OCI-LY7 (cell line): ENCODE results near the gene SPOPL. TPM values are rescaled to one million over a fixed set of nuclear protein-coding genes. Genes with fewer than 3 reads are reported as not detected.
A peak's percentile ranks its signal among the peaks of the same experiment; 100 is the strongest.

Experiments used
- BruUV-seq: library from RNA; stranded (reverse); fragments of 400-500 nt; replicated peaks from 2 replicates; lab custom pipeline; 2021; lab: Mats Ljungman, UMichigan
- CTCF ChIA-PET: fragments of 300-600 bp; sonication (Branson Sonifier 250); formaldehyde crosslinking; loops from one replicate; lab custom pipeline; 2022; ENCODE audit warnings: antibody characterized with exemption; ENCODE audit not compliant: unreplicated experiment; lab: Charles Lee
- POLR2A ChIA-PET: fragments of 300-600 bp; sonication (Branson Sonifier 250); formaldehyde crosslinking; loops from one replicate; lab custom pipeline; 2022; ENCODE audit warnings: antibody characterized with exemption; lab: Charles Lee
- DNase-seq: peaks from one replicate; pipeline ENCODE4 v3.0.0-alpha.2; 2015; ENCODE audit warnings: low spot score
- H2AFZ ChIP-seq: fragments of 200-600 bp; sonication (generic), shearing (Covaris generic); 2 replicates; pipeline ENCODE4 v1.6.1; 2014; ENCODE audit warnings: mild to moderate bottlenecking, antibody characterized with exemption, low read length, moderate library complexity
- H3K27ac ChIP-seq: fragments of 200-600 bp; sonication (generic); 2 replicates; pipeline ENCODE4 v1.5.1; 2014; ENCODE audit warnings: mixed run types, low read depth, mild to moderate bottlenecking, moderate library complexity, low read length, inconsistent platforms; ENCODE audit not compliant: poor library complexity, severe bottlenecking
- H3K36me3 ChIP-seq: fragments of 200-600 bp; sonication (generic); 2 replicates; pipeline ENCODE4 v1.6.1; 2014; ENCODE audit warnings: mild to moderate bottlenecking, antibody characterized with exemption, low read length, moderate library complexity, mixed read lengths; ENCODE audit not compliant: insufficient read depth
- H3K4me1 ChIP-seq: fragments of 200-600 bp; sonication (generic); 2 replicates; pipeline ENCODE4 v1.5.1; 2014; ENCODE audit warnings: mild to moderate bottlenecking, low read length; ENCODE audit not compliant: insufficient read depth, poor library complexity, severe bottlenecking
- H3K4me2 ChIP-seq: fragments of 200-600 bp; sonication (generic); 2 replicates; pipeline ENCODE4 v1.6.1; 2014; ENCODE audit warnings: mild to moderate bottlenecking, low read length
- H3K4me3 ChIP-seq: fragments of 200-600 bp; sonication (generic); 2 replicates; pipeline ENCODE4 v1.5.1; 2014; ENCODE audit warnings: mild to moderate bottlenecking, low read depth, low read length; ENCODE audit not compliant: poor library complexity, severe bottlenecking
- H3K79me2 ChIP-seq: fragments of 200-600 bp; sonication (generic); 2 replicates; pipeline ENCODE4 v1.6.1; 2016; ENCODE audit warnings: low read depth, mild to moderate bottlenecking, low read length, moderate library complexity, mixed read lengths; ENCODE audit not compliant: insufficient read depth
- H3K9me2 ChIP-seq: fragments of 200-600 bp; sonication (generic); 2 replicates; pipeline ENCODE4 v1.6.1; 2016; ENCODE audit warnings: mild to moderate bottlenecking, low read length, mixed read lengths; ENCODE audit not compliant: insufficient read depth
- H3K9me3 ChIP-seq: fragments of 200-600 bp; sonication (generic); 2 replicates; pipeline ENCODE4 v1.6.1; 2014; ENCODE audit warnings: mild to moderate bottlenecking, mixed run types, low read length, mixed read lengths
- H4K20me1 ChIP-seq: fragments of 200-600 bp; sonication (generic); 2 replicates; pipeline ENCODE4 v1.6.1; 2014; ENCODE audit warnings: mild to moderate bottlenecking, antibody characterized with exemption, low read length, moderate library complexity, mixed read lengths; ENCODE audit not compliant: insufficient read depth
- CTCF ChIP-seq: fragments of 200-600 bp; sonication (generic); conservative IDR thresholded peaks from 2 replicates; pipeline ENCODE4 v1.5.1; 2014; ENCODE audit warnings: mild to moderate bottlenecking, antibody characterized with exemption, low read length, moderate library complexity, mixed read lengths
- EZH2phosphoT487 ChIP-seq: fragments of 200-600 bp; sonication (generic); IDR thresholded peaks from 2 replicates; pipeline ENCODE4 v1.6.1; 2018; ENCODE audit warnings: low read depth, borderline replicate concordance, mild to moderate bottlenecking, mixed run types, antibody characterized with exemption, low read length, moderate library complexity, mixed read lengths
- intact Hi-C: fragments of 100-400 bp; cut with micrococcal nuclease; formaldehyde crosslinking; loops from one replicate; pipeline ENCODE4 v1.10.0; 2022; ENCODE audit not compliant: unreplicated experiment
- total RNA-seq, 2 experiments: library from RNA; depleted of rRNA in 1 of 2; stranded (reverse); fragments of >200 nt in 1 of 2; shearing (Covaris generic) in 1 of 2; gene quantifications; 2 replicates each; pipeline ENCODE4 v1.2.3, GENCODE V29; 2014 to 2022

SPOPL gene
- total RNA-seq, 2 experiments from 2014 or later = 11.4 to 18.3 TPM

- no peaks in the 10 kb centered on the region; the same call in 1 of the 2 replicates for H3K9me2 ChIP-seq
- TF ChIP-seq CTCF = no peak
- TF ChIP-seq EZH2phosphoT487 = no peak
- peaks cover 6% of the 10 kb centered on the region for H3K4me1 ChIP-seq
- H3K4me2 ChIP-seq = no peak overlapping the region
- no peaks in the 10 kb centered on the region for H3K9me3 ChIP-seq
- H3K27ac ChIP-seq = no peak overlapping the region
- no TSS peak for BruUV-seq
- no peaks in the 10 kb centered on the region for H4K20me1 ChIP-seq
- no peak overlapping the region for H2AFZ ChIP-seq
- DNase-seq = no peak
- ChIA-PET POLR2A (interaction anchor here (0.7 to 1.2 kb wide), 3 partner anchors 9 to 61 kb away, joined by 3 to 4 read pairs (median 4); no protein-coding TSS in a partner anchor), CTCF (no interaction called here)
- H3K36me3 ChIP-seq = no peaks in the 10 kb centered on the region
- no peak overlapping the region for H3K4me3 ChIP-seq
- H3K79me2 ChIP-seq = no peaks in the 10 kb centered on the region
- intact Hi-C loops = loop anchor here (10.0 kb wide), 1 partner anchor 311 kb away; the partner anchor contains the start of gene NXPH2
Observed at GRCh38 chr2:138474100-138474825, 27.3 kb upstream of the SPOPL start.

GRCh38 chr2:138475277-138475776 lies 26.2 kb upstream of the SPOPL start:
- H2AFZ ChIP-seq = peak overlapping the region; percentile 8; the same call in 1 of the 2 replicates
- no peak overlapping the region for H3K4me2 ChIP-seq
- no peaks in the 10 kb centered on the region; the same call in 1 of the 2 replicates for H3K9me2 ChIP-seq
- ChIA-PET POLR2A (interaction anchor here (0.6 to 1.2 kb wide), 2 partner anchors 10 to 27 kb away, joined by 3 to 4 read pairs; no protein-coding TSS in a partner anchor), CTCF (no interaction called here)
- intact Hi-C loops = loop anchor here (10.0 kb wide), 1 partner anchor 309 kb away; the partner anchor contains the start of gene NXPH2
- no peak overlapping the region for H3K4me3 ChIP-seq
- H3K27ac ChIP-seq = no peak overlapping the region
- H3K9me3 ChIP-seq = no peaks in the 10 kb centered on the region
- TF ChIP-seq EZH2phosphoT487 (no peak), CTCF (no peak)
- no peaks in the 10 kb centered on the region for H3K36me3 ChIP-seq
- H3K4me1 ChIP-seq = peaks cover 6% of the 10 kb centered on the region
- DNase-seq = peak; percentile 16
- no peaks in the 10 kb centered on the region for H4K20me1 ChIP-seq
- no peaks in the 10 kb centered on the region for H3K79me2 ChIP-seq
- no TSS peak for BruUV-seq
